Keratinocyte (primary cell): Measurements from ENCODE around the gene CAPN5.

Experiments used
- CTCF ChIP-seq, 3 experiments: IDR thresholded peaks in 1 of 3; conservative IDR thresholded peaks in 1 of 3; optimal IDR thresholded peaks in 1 of 3; 2 replicates in 2 of 3; 3 replicates in 1 of 3; pipeline versions ENCODE3 to v1.5.1; 2011; ENCODE audit warnings: low read length in 3 of 3, mild to moderate bottlenecking in 3 of 3, moderate library complexity in 2 of 3, control low read depth in 1 of 3, inconsistent platforms in 1 of 3; ENCODE audit not compliant: insufficient read depth in 2 of 3; ENCODE audit errors: extremely low read depth in 1 of 3
- EZH2 ChIP-seq: IDR thresholded peaks from one replicate; pipeline ENCODE4 v1.6.1; 2012; ENCODE audit warnings: inconsistent platforms, mild to moderate bottlenecking, low read length, moderate library complexity

DNA sequence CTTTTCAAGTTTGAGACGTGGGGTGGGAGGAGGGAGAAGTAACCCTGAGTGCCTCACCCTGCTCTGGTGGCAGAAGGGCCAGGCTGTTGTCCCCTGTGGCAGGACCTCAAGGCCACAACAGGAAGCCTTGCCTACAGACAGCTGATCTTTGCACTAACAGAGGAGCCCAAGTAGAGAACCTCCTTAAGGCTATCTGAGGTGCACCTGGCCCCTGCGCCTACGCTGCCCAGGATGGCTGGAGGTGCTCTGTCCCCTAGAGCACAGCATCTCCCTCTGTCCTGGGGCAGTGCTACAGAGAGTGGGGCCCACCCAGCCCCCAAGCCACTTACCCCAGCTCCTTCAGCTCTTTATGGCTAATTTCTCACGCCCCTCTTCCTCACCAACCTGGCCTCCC lies 88.3 kb downstream of the CAPN5 start:
- TF ChIP-seq CTCF (optimal IDR thresholded peaks at IDR 0.05 in 1 of 3, IDR thresholded peaks at IDR 0.05 in 1 of 3, conservative IDR thresholded peaks at IDR 0.05 in 1 of 3; ENCODE audit: extremely low read depth in 1 of 3, insufficient read depth in 2 of 3, low read length in 3 of 3) (no peak), EZH2 (no peak)
